HepG2 (cell line): ENCODE data around the gene POLE. TPM values are rescaled to one million over a fixed set of nuclear protein-coding genes. Genes with fewer than 3 reads are reported as not detected.

ENCODE experiments used
- ISX ChIP-seq: sonication (generic); formaldehyde crosslinking; conservative IDR thresholded peaks from 2 replicates; pipeline ENCODE4 v1.5.0; 2020; ENCODE audit warnings: missing genetic modification reagents
- MEF2D ChIP-seq: sonication (generic); formaldehyde crosslinking; IDR thresholded peaks from 2 replicates; pipeline ENCODE4 v1.5.1; 2020; ENCODE audit warnings: mild to moderate bottlenecking, missing genetic modification reagents
- SIX4 ChIP-seq: sonication (generic); formaldehyde crosslinking; IDR thresholded peaks from 2 replicates; pipeline ENCODE4 v1.4.0; 2020; ENCODE audit warnings: missing genetic modification reagents
- ZFP82 ChIP-seq: sonication (generic); formaldehyde crosslinking; IDR thresholded peaks from 2 replicates; pipeline ENCODE4 v1.5.1; 2020; ENCODE audit warnings: mild to moderate bottlenecking, missing genetic modification reagents, borderline replicate concordance
- ZNF142 ChIP-seq: sonication (generic); formaldehyde crosslinking; IDR thresholded peaks from 2 replicates; pipeline ENCODE4 v1.4.0; 2020; ENCODE audit warnings: missing genetic modification reagents
- ZNF460 ChIP-seq: sonication (generic); formaldehyde crosslinking; IDR thresholded peaks from 2 replicates; pipeline ENCODE4 v1.5.1; 2020; ENCODE audit warnings: missing genetic modification reagents, mild to moderate bottlenecking, borderline replicate concordance
- ZXDC ChIP-seq: sonication (generic); formaldehyde crosslinking; IDR thresholded peaks from 2 replicates; pipeline ENCODE4 v1.5.0; 2020; ENCODE audit warnings: mild to moderate bottlenecking, missing genetic modification reagents
- polyA plus RNA-seq, 8 experiments: library from polyadenylated mRNA; depleted of rRNA in 3 of 8; stranded (reverse) in 7 of 8; unstranded in 1 of 8; fragments of >200 nt; fragmentation: Illumina TruSeq in 4 of 8; extraction: Trizol in 4 of 8; gene quantifications; 2 replicates each; pipeline versions ENCODE4 v1.2.1 to v1.2.3, GENCODE V29; 2011 to 2016; ENCODE audit warnings: low read depth in 4 of 8, missing spikeins in 1 of 8, mixed read lengths in 1 of 8; ENCODE audit not compliant: insufficient read depth in 1 of 8
- total RNA-seq, 5 experiments: library from RNA; depleted of rRNA; stranded (reverse); fragments of >200 nt; fragmentation: Illumina TruSeq; extraction: Trizol; gene quantifications; 2 replicates each; pipeline ENCODE4 v1.2.3, GENCODE V29; 2016; ENCODE audit warnings: low read depth in 1 of 5
- TF ChIP-seq, protein P1 (sequence below): sonication (generic); formaldehyde crosslinking; IDR thresholded peaks from 2 replicates; pipeline ENCODE4 v1.5.0; 2020; ENCODE audit warnings: mild to moderate bottlenecking, missing genetic modification reagents, borderline replicate concordance
- TF ChIP-seq, protein P2 (sequence below), 2 experiments: sonication (generic) in 1 of 2; formaldehyde crosslinking in 1 of 2; IDR thresholded peaks; 2 replicates each; pipeline versions ENCODE4 v1.5.1 to v1.6.1; 2011 to 2020; ENCODE audit warnings: borderline replicate concordance in 1 of 2, low read depth in 1 of 2, low read length in 1 of 2, mild to moderate bottlenecking in 1 of 2, missing genetic modification reagents in 1 of 2, moderate library complexity in 1 of 2

Gene POLE
- total and polyA plus RNA-seq, 2 of the 13 experiments (the other 11 are each of a cell fraction or from before 2014, with no cell fraction given), result 25.3 to 52.2 TPM

DNA sequence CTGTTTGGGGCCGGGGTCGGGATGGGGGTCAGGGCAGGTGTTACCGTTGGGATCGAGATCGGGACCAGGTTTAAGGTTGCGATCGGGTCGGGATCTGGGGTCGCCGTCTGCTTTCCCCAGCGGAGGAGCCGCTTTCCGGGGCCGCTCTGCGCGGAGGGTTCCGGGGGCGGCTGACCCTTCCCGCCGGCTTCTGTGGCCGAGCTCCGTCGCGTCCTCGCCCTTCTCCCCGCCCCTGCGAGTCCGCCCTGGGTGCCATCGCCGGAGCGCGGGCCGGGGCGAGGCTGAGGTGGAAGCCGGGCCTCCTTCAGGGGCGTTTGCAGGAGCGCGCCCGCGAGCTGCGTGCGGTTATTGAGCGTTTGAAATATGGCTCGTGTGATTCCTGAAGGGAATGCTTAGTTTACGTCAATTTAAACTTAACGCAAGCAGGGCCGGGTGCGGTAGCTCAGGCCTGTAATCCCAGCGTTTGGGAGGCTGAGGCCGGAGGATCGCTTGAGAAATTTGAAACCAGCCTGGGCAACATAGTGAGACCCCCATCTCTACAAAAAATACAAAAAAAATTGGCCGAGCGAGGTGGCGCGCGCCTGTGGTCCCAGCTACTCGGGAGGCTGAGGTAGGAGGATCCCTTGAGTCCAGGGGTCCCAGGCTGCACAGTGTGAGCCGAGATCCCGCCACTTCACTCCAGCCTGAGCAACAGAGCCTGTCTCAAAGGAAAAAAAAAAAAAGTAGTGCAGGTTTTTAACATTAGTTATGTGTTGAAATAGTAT, 24.1 kb upstream of the POLE start (continued):
- TF ChIP-seq ZXDC (CRISPR knock-in tag) (no peak), ZFP82 (CRISPR knock-in tag) (0 out of 2 replicates have a peak, but pooled peaks have one; percentile 9), SIX4 (CRISPR knock-in tag) (no peak), ISX (CRISPR knock-in tag) (no peak), ZNF142 (CRISPR knock-in tag) (no peak), ZNF460 (CRISPR knock-in tag) (peak; percentile 88; the same call in 1 of the 2 replicates), MEF2D (CRISPR knock-in tag) (no peak)
- TF ChIP-seq, protein P1, sequence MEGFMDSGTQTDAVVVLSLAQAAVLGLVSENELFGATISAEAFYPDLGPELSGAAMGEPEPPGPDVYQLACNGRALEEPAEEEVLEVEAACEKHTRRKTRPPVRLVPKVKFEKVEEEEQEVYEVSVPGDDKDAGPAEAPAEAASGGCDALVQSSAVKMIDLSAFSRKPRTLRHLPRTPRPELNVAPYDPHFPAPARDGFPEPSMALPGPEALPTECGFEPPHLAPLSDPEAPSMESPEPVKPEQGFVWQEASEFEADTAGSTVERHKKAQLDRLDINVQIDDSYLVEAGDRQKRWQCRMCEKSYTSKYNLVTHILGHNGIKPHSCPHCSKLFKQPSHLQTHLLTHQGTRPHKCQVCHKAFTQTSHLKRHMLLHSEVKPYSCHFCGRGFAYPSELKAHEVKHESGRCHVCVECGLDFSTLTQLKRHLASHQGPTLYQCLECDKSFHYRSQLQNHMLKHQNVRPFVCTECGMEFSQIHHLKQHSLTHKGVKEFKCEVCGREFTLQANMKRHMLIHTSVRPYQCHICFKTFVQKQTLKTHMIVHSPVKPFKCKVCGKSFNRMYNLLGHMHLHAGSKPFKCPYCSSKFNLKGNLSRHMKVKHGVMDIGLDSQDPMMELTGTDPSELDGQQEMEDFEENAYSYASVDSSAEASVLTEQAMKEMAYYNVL (CRISPR knock-in tag), result no peak
- TF ChIP-seq, protein P2, sequence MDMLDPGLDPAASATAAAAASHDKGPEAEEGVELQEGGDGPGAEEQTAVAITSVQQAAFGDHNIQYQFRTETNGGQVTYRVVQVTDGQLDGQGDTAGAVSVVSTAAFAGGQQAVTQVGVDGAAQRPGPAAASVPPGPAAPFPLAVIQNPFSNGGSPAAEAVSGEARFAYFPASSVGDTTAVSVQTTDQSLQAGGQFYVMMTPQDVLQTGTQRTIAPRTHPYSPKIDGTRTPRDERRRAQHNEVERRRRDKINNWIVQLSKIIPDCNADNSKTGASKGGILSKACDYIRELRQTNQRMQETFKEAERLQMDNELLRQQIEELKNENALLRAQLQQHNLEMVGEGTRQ (IDR thresholded peaks at IDR 0.05; ENCODE audit: low read depth, low read length), result no peak
- TF ChIP-seq, protein P2 (CRISPR knock-in tag; IDR thresholded peaks at IDR 0.05; ENCODE audit: borderline replicate concordance), result no peak
